GM18873 (cell line): ENCODE results near the gene ABL1.

Experiments used
- ATAC-seq: cut with Tn5 transposase; IDR thresholded peaks from one replicate; pipeline ENCODE4 v1.9.1; 2021; ENCODE audit warnings: mild to moderate bottlenecking, moderate library complexity, moderate number of reproducible peaks; ENCODE audit not compliant: unreplicated experiment, low FRiP score

ABL1 gene

DNA sequence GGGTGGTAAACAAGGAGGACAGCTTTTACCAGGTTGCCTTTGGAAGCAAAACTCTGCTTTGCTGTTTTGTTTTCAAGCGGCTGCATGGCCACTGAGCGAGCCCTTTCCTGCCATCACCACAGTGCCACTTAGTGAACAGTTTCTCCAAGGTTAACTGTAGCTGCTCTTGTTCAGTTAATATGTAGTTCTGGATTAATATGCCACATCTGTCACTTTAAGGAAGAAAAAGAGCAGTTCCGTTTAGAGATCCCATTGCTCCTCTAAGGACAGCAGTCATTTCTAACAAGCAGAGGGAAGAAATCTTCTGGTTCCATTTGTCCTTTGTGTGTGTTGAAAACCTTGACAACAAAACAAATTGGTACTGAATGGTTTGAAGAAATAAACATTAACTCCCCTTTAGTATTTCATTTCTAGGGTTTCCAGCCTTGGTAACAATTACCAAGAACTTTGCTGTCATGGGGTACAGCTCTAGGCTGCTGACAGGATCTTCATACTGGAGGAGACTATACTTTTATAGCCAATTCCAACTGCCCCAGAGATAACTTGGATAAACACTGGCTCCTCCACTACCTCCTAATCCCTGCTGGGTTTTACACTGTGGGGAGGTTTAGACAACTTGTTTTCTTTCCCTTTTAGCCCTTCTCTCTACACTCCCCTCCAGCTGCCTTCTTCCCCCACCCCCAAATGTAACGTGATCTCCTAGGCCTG, 10.3 kb upstream of the ABL1 start:
- no peak for ATAC-seq

DNA sequence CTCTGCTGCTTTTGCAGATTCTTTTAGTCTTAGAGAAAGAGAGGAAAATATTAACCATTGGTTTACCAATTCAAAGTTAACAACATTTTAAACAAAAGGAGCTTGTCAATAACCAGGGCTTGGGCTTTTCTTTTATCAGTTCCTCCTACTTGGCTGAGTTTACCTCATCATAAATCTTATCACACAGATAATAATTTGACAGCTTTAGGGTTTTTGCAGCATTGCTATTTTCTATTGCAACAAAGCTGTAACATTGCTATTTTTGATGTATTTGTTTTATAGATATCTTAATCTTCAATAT, 9.8 kb upstream of the ABL1 start:
- ATAC-seq = no peak

DNA sequence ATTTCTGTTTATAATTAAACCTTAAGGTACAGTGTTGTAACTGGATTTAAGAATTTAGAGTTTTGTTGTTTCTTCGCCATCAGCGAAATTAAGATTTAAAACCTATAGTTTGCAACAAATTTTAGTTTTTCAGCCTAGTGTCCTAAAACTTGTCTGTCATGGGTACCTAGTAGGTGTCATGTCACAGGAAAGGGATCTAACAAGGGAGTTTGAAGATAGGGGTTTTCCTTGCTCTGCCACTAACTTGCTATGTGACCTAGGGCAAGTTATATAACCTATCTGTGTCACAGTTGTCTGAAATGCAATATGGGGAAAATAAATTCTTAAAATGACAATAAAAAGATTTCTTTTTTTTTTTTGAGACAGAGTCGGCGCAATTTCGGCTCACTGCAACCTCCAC, 9.2 kb upstream of the ABL1 start:
- ATAC-seq = no peak

DNA sequence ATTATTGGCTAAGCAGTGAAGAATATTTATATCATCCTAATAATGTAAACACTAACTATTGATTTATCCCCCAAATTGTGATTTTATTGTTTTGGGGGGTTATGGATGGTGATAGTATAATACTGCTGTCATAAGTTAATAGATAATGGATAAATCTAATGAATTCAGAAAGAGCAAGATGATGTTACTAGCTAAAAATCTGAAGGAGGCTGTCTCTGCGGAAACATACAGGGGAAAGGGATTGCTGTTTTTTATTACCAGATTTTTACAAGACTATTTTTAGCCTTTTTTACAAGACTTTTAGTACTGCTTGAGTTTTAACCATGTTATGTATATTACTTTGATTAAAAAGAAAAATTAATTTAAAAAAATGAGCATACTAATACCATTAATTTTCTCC, 5.3 kb upstream of the ABL1 start:
- no peak for ATAC-seq

DNA sequence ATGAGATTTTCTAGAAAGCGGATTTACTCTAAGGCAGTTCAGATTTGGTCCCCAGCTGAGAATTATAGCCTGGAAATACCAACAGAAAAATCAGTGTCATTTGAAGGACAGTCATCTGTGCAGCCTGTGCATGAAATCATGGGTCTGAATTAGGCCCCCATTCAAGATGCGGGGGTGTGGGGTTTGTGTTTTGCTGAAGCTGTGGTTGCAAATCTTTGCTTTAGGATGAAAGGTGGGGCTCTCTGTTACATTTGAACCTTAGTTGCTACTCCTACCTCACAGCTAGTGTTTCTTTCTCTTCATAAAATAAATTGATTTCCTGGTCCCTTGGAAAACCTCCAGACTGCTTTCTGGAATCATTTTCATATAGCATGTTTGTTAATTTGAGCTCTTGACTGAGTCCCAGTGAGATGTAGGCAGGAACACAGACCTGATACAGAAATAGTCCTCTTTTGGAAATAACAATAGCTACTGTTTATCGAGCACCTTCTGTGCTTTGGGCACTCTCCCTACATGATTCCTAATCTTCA, 4.8 kb upstream of the ABL1 start:
- ATAC-seq = no peak

DNA sequence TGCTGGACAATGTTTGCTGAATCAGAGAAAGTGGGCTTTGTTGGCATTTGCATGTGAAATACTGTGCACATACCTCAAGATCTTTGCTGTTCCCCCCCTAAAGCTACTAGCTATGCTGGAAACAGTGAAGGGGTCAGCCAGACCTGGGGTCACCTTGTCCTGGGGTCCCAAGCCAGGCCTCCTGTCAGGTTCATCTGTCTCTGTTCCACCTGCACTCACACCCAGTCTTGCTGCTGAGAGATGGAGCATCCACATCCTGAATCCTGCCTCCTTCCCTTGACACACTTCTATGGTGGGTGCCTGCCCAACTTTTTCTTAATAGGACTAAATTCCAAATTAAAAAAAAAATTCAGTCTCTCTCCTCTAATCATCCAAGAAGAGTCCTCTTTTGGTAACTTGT, 4.0 kb upstream of the ABL1 start:
- ATAC-seq = no peak

DNA sequence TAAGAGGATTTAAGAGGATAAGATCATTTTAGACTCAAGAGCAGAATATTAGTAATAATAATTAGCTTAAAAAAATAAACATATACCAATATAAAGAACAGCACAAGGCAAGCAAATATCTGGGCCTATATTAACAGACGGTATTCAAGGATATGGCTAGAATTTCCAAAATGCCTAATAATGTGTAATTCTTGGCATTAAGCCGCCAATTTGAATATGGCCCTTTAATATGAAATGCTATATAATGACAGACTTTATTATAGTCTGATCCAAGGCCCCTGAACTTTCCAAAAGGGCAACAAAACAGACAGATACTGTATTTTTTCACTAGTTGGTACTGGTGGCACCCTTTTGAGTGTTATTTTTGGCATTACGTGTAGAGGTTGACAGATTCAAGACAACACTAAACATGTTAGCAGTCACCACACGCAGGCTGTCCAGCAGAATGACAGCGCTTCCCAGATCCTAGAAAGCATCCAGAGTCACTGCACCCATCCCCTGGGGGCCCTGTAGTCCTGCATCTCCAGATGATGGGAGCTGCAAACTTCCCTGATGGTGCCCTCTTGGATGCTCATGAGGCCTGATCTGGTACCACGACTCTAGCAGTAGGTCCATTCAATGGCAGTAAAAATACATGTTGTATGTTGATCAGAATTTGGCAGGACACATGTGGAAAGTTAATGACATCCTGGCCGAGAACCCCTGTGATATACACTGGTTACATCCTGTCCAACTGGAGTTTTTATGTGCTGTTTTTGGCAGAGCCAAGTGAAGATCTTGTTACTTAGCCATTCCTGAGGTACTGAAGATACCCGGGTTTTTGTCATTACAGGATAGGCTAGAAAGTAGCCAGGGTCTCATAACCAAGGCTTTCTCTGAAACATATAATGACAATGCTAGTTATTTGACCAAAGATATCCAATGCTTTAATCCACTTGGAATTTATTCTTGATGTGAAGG, 1.7 kb upstream of the ABL1 start:
- ATAC-seq = no peak

DNA sequence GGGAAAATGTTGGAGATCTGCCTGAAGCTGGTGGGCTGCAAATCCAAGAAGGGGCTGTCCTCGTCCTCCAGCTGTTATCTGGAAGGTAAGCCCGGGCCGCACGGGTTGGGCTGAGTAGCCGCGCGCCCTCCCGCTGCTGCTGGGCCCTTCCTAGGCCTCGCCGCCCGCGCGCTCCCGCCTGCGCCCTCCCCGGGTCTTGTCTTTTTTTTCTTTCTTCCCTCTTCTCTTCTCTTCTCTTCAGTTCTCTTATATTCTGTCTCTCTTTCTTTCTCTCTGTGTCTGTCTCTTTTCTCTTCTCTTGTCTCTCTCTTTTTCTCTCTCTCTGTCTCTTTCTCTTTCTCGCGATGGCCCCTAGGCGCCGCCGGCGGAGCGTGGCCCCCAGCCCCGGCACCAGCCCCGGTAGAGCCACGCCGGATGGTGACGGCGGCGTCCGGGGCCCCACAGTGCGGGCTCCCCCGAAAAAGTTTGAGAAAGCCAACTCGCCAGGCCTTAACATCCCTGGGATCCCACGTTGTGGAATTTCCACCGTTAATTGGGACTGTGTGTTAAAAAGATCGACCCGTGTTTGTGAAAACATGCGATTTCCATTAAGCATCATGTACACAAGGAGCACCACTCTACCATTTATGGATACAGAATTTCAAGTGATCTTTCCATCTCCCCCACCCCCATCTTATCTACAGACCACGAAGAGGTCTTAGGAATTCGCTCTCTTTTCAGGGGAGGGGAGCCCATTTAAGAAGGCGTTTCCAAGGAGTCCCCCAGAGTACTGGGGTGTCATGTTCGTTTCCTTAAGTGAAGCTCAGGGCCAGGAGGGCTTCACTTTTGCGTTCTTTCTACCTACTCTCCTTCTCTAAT, 616 bp downstream of the ABL1 start:
- ATAC-seq = peak; percentile 18

DNA sequence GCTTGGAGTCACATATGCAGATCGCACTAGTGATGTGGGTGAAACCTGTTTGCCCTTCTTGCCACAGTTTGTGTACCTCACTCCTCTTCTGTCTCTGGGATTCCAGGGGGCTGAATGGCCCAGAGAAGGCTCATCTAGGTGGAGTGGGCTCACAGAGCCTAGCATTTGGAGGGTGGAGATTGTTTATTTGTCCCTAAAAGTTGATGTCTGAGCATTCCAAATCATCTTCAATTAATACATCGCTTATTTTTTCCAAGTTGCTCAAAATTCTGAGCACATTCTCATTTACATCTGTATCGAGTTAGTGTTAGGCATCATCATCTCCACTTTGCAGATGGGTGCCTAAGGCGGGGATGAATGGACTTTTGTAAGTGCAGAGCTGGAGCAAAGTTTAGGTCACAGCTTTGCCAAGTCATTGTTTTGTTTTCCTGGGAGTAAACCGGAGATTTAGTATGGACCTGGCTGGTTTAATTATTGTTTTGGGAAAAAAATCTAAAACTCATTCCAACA, 2.0 kb downstream of the ABL1 start:
- ATAC-seq = no peak

DNA sequence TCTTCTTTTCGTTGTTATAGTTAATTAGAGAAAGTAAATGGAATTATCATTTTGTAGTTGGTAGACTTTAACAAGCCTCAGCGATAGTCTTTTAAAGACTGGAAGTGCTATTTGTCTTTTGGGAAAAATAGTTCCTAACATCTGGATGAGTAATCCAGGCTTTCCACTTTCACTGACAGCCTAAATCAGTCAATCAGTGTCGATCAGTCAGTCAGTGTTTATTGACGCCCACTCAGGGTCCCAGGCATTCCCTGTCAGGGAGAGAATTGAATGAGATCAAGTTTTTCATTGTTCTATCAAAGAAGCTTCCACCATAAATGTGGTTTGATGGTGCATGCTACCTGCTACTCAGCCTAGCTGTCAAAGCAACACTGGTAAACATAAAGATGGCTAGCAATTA, 2.6 kb downstream of the ABL1 start:
- no peak for ATAC-seq

DNA sequence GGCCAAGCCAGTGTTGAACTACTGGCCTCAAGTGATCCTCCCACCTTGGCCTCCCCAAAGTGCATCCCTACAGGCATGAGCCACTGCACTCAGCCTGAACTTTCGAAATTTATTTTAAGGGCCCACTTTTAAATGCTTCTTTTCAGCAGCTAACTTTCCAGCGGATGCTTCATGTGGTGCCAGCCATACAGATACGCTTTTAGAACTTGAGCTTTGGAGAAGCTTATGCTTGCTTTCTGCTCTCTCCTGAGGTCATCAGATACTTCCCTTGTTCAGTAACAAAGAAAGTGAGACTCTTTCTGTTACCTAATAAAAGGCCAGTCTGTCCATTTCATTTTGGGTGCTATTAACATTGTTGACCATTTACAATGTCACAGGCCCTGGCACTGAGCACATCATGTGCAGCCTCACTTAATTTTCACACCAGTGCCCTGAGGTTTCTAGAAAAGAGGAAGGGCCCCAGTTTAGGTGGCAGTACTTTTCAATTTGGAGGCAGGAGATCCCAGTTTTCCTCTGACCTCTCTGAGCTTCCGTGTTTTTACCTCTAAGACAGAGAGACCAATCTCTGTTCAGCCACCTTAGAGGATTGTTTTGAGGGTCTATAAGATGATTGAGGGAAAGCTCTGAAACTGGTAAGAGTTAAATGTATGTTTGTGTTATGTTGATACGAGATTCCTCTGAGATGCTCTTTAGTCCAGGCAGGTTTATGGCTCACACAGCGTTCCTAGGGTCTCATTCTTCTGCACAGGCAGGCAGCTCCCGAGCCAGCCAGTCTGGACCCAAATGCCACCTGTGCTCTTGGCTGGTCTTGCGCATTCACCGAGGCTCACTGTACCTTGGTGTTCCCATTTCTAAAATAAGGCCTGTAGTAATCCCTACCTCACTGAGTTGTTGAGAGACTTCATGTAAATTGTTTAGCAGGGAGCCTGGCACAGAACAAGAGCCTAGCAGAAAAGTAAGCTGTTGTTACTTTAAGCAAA, 4.4 kb downstream of the ABL1 start:
- no peak for ATAC-seq

DNA sequence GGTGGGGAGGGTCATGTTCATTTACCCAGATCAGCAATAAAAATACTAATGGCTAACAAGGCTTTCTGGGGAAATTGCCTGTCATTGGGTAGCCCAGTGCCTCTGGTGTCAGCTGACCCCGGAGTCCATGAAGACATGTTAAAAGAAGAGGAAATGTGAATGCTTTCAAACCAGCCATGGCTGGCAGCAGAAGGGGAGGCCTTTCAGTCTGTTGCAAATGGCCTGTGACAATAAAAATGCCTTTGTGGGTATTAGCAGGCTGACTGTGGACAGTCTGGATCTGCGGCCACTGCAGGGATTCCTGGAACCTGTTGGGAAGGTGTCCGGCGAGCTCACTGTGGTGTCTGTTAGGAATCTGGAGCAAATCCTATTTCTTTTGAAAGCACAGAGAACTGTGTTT, 7.5 kb downstream of the ABL1 start:
- ATAC-seq = no peak

DNA sequence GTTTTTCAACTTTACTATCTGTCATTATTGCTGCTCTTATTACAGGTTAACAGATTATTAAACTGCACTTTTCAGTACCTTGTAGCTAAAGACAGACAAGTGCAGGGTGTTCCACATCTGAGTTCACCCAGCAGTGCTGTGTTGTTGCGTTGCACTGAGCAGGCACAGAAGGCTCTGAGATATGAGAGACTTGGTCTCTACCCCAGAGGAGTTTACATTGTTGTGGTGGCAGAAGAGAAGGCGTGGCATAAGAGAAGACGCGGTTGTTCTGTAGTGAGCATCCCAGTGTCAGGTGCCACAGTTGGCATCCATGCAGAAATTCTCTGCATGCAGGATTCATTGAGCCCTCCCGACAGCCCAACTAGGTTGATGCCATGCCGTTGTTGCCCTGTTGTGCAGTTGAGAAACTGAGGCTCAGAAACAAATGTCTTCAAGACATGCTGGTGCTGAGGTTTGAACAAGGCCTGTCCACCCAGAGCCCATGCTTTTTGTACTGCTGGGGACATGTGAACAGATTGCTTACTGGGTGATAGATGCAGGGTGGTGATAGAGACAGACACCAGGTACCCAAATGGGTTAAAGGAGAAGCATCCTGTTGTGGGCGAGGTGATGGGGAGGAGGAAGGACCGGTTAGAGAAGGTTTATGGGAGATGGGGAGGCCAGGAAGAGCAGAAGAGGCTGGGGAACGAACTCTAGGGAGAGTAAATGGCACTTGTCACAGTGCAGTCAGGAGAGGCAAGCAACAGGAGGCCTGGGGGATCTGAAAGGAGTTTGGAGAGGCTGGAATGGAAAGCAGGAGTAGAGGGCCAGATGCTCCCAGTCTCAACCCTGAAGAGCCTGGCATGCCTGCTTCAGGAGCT, 8.2 kb downstream of the ABL1 start:
- ATAC-seq = no peak

DNA sequence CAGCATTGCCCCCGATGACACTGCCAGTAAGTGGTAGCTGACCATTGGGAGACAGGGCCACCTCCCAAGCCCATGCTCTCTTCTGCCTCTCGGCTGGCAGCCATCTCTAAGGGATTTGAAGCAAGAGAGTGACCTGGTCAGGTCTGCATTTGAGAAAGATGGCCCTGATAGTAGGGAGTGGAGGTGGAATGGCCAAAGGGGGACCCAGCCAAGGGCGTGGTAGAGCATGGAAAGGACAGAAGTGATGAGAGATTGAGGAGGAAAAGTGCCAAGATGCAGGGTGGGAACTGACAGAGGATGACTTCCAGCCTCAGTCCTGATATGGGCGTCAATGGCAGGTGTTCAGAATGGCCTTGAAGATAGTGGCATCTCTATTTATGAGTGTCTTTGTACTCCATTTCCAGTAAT, 9.0 kb downstream of the ABL1 start:
- ATAC-seq = no peak

DNA sequence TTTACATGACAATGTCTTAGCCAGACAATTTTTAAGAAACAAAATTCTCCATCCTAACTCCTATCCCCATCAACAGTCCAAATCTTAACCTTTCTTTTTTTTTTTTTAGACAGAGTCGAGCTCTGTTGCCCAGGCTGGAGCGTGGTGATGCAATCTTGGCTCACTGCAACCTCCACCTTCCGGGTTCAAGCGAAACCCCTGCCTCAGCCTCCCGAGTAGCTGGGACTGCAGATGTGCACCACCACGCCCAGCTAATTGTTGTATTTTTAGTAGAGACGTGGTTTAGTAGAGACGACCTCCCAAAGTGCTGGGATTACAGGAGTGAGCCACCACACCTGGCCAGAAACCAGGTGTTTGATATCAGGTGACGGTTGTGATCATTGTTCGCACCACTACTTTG, 10.2 kb downstream of the ABL1 start:
- ATAC-seq = no peak

DNA sequence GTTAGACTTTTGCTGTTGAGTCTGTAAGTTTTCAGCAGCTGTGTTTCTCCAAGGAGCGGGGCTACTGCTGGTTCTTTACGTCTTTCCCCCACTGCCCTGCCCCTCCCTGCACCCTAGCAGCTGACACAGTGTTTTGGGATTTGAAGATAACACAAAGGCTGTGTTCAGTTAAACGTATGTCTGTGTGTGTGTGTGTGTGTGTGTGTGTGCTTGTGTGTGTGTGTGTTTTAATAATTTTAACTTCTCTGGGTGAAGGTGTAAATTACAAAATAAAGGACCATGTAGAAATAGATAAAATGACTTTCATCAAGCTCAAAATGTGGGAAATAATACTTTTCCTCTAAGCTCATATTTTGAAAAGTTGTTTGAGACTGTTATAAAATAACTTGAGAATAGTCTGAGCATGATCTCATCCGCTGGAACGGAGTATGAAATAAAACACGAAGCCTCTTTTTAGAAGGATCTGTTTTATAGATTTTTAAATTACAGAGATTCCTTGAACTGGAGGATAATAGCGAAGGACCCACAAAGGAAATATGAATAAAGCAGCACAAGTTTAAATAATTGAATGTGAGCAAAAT, 10.9 kb downstream of the ABL1 start:
- ATAC-seq = no peak

DNA sequence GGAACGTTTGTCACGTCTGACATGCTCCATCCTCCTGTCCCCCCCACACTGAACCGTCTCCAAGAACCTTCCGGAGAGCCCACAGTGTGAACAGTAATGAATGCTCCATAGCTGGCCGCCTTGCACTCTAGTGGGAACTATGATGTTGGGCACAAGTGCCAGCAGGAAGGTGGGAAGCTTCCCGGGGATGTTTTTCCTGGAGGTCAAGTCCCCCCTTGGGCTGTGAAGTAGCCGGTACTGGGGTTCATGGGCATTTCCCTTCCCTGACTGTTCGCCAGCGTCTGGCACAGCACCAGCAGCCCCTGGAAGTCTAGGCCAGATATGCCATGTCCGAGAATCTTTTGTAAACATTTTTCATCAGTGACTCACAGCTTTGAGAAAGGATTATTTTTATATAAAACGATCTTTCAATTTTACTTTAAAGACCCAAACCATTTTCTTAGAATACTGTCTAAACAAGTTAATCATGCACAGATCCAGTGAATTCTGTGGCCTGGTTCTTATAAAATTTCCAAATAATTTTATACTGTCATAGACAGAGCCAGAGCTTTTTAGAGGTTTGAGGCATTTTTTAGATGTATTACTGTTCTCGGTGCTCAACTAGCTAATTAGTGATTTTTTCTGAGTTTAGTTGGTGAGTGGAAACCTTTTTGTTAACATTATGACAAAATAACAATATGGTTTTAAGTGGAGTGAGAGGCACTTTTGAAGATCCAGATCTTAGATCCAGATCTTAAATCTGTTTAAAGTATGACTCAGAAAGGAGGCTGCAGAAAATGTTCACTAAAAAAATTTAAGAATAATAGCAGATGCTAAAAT, 11.6 kb downstream of the ABL1 start:
- ATAC-seq = no peak
